Endometrium (tissue), 2 donors: ENCODE results near the gene FAM3C.

Source experiments
- FAIRE-seq: peaks from 2 replicates; lab custom pipeline; 2012; peaks lifted over from hg19 to GRCh38; lab: Jason Lieb, UNC
- donor health status: control.
- donor health status: control.

FAM3C gene

DNA sequence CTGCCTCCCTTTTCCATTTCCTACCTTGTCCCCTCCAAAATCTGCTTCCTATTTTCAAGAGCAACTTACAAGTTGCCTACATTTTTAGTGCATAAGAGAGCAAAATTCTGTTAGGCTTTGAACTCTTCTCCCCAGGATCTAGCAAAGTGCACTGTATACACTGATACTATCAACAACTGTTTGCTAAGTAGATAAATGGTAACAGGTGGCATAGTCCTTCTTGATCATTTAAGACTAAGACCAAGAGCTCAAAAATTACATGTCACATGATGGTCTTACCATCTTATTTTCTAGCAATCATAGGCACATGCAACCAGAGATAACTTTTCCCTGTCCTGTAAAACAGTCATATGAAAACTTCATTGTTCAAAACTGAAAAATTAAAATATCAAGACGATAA, 16.2 kb downstream of the FAM3C start:
- FAIRE-seq = no peak

DNA sequence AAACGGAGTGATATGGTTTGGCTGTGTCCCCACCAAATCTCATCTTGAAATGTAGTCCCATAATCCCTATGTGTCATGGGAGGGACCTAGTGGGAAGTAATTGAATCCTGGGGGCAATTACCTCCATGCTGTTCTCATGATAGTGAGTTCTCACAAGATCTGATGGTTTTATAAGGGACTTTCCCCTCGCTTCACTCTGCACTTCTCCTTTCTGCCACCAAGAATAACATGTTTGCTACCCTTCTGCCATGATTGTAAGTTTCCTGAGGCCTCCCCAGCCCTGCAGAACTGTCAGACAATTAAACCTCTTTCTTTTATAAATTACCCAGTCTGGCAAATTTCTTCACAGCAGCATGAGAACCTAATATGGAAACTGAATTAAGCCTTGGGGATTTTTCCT, 19.1 kb downstream of the FAM3C start:
- no peak for FAIRE-seq

DNA sequence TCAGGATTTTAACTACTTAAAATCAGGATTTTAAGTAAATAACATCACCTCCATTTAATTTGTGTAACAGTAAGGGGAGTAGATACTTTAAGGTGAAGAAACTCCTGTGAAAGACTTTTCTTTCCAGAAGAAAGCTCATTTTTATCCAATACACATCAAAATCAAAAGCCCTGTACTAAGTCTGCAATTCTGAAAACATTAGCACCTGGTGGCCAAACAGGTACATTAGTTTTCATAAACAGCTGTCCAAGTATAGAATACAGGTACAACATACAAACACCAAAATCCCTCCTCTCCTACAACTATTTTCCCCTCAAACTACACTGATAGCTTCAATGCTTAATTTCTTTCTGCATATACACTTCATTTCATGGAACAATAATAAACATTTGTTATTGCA, 22.9 kb downstream of the FAM3C start:
- no peak for FAIRE-seq

DNA sequence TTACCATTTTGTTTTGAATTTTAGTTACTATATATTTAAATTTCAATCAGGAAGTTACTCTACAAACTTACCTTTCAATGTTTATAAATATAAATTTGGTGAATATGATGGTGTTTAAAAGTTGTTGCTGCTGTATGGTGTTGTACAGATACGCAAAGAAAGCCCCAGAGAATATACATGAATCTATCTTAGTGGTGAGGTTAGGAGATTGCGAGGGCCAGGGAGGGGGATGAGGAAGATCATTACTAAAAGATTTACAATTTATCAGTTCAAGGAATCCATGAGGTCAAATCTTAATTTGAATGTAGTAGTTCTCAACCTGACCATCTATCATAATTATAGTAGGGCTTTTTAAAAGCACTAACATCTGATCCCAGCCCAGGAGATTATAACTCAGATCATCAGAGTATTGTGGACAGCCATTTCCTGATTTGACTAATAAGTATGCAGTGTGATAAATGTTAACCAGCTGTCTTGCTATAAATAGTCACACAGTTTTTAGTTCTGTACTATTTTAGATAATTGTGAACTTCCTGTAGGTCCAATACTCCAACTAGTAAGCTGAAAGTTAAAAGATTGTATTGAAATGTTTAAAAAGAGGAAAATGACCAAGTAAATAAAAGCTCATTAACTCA, 23.6 kb downstream of the FAM3C start:
- no peak for FAIRE-seq

DNA sequence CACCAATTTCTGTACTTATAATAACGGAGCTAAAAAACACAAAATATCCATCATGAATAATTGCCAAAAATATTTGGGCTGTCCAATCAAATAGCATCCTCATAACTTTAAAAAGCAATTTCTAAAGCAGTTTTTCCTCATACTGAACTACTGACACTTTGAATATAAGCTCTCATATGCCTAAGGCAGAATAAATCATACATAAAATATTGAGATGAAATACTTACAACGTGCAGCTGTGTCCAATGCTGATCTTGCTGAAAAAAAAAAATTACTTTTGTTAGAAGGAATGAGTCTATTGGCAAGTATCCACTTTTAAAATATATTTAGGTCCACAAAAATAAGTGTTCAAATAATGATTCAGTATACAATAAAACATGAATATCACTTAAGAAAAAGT, 24.2 kb downstream of the FAM3C start:
- FAIRE-seq = no peak

DNA sequence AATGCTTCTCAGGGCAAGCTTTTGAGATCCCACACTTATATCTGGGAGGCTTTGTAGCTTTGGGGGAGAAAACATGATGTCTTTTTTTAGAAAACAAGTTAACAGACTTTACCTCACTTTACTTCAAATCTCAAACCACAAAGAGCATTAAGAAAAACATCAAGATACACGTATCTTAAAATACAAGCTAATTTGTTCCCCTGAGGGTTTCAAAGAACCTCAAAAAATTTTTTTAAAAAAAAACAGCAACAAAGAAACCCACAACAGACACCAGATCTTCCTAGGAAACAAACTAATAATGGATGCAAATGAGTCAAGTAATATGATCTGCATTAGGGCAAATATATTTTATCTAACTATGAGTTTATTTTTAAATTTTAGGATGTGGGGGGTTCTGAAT, 24.7 kb downstream of the FAM3C start:
- no peak for FAIRE-seq

DNA sequence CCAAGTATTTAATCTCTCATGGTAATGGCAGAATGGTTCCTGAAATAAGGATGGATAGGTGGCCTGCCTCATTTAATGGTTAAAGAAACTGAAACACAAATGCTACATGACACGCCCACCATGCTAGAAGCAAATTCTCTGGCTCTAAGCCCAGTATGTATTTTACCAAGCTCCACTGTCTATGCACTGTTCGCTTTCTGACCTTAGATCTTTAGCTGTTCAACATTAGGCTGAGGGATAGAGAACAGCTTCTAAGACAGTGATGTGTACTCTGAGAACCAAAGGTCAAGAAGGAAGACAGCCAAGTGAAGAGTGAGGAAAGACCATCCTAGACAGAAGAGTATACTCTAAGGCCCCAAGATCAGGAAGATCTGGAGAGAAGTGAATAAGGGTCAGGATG, 26.6 kb downstream of the FAM3C start:
- no peak for FAIRE-seq

DNA sequence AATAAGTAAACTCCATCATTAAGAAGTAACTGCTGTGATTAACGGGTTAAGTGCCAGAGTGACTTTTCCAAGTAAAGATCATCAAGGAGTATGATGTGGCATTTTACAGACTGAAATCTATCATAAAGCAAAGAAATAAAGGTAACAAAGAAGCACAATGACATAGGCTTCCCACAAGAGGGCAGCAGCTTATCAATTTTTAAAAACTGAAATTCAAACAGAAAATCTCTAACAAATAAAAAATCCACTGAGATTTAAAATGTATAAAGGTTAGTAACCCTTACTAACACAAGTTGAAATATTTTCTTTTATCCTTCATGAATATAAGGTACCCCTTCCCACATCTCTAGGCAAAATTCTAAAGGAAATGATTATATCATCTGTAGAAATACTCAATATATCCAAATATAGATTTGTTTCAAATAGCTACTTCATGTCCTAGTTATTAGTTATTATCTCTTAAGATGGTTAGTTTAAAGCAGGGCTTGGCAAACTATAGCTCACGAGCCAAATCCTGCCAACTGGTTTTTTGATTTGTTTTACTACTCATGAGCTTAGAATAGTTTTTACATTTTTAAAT, 29.2 kb downstream of the FAM3C start:
- FAIRE-seq = peak; percentile 77

DNA sequence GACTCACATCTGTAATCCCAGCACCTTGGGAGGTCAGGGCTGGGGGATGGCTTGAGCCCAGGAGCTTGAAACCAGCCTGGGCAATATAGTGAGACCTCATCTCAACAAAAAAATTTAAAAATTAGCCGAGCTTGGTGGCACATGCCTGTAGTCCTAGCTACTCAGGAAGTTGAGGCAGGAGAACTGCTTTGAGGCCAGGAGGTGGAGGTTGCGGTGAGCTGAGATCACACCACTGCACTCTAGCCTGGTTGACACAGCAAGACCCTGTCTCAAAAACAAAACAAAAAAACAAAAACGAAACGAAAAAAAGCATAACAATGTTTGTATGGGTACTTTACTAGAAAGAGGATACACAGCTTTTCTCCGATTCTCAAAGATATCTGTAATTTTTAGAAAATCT, 35.5 kb downstream of the FAM3C start:
- no peak for FAIRE-seq

DNA sequence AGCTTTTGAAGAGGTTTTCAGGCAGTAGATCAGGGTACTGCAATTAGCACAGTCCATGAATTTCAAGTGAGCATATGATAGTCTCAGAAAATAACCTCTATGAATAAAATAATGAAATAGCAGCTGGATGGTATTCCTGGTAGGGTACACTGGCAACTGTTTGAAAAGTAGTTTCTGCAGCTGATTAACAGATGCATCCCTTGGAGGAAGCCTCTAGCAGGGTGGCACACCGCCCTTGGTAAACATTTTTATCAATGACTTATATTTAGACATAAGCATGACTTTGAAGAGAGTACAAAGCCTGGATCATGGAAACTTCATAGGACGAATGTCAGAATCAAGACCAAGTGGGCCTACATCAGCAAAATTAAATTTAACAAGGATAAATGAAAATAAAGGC, 40.5 kb downstream of the FAM3C start:
- FAIRE-seq = no peak

DNA sequence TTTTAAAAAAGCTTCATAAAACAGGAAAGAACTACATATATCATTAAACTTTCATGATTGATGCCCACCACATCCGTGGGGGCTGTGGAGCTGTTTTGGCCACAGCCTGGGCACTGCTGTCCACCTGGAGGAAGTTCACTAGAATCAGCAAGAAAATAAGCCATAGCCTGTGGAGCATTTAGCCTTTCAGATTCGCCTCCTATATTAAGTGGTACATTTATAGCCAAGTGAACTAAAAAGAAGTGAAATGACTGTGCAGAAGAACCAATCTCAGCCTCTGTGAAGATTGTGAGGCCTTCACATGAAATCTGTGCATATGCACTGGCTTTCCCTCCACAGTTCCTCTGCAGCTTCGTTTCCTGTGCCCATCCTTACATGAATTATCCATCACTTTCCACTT, 43.8 kb downstream of the FAM3C start:
- no peak for FAIRE-seq

DNA sequence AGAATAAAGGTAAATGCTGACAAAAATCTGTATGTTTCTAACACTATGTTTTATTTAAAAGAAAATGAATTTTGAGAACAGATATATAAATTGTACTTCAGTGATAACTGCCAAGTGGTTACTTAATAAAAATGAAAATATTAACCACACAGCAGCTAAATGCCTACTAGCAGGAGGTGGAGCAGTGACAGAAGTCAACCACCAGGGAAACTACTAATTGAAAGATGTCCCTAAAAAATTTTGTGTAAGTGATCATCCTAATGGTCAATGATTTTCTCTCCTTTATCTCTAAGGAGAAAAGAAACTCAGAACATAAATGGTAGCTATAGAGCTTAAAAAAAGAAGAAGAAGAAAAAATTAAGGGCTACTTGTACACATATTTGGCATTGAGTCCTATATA, 44.4 kb downstream of the FAM3C start:
- FAIRE-seq = no peak

DNA sequence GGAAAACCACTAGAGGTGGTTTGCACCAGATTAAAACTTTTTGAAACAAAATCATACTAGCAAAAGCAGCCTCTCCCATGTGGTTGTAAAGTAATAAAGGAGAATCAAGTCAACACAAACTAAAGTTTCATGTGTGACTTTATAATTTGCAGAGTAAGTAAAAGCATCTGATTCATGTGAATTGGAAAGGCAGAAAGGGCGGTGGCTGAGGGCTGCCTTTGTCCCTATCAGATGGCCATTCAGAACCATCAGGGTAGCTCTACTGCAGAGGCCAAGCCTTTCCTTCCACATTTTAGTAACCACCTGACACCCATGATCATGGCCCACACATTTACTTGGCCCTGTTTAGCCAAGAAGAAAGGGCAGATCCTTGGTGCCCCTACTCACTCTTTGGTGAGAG, 51.6 kb downstream of the FAM3C start:
- no peak for FAIRE-seq

DNA sequence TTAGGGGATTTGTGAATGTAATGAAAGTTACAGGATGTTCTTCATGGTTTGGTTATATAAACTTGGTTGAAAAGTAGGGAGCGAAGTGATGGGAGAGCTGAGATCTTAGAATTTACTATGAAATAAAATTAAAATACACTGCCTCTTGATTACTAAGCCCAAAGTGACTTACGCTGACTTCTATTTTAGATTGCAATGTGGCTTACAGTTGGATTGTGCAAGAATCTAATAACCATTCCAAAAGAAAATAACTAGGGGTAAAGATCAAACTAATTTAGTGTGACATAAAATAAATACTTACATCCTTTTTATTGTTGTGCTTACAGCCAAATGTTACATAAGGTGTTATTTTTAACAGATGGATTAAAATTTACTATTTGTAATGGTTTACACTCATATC, 52.0 kb downstream of the FAM3C start:
- peak; percentile 72 for FAIRE-seq

DNA sequence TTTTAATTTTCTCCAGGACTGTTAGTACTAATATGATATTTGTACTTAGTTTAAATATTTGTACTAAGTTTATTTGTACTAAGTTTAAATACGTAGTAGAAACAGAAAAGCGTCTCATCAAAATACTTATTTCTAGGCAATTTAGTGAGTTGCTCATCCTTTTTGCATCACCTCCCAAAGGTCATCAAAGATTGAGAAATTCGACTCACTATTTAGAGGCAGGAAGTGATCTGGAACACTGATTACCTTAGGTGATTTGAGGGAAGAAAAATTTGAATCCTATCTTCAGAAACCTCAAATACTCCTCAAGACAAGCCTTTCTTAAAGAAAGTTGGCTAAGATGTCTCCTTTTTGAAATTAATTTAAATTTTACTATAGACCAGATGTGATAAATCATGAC, 52.8 kb downstream of the FAM3C start:
- no peak for FAIRE-seq

DNA sequence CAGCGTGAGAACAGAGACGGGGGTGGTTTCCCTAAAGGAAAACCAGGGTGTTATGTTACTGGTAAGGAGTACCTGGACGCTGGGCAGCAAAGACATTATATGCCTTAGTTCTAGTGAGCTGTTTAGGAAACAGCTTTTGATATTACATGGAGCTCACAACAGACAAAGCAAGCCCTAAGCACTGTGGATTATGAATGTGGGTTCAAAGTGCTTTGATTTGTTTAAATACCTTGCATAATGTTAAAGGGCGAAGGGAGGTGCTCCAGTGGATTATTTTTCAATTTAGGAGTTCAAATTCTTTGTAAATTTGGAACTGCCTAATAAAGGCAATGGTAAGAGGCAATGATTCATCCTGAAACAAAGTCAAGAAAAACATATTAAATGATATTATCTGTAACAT, 53.5 kb downstream of the FAM3C start:
- FAIRE-seq = peak; percentile 91

DNA sequence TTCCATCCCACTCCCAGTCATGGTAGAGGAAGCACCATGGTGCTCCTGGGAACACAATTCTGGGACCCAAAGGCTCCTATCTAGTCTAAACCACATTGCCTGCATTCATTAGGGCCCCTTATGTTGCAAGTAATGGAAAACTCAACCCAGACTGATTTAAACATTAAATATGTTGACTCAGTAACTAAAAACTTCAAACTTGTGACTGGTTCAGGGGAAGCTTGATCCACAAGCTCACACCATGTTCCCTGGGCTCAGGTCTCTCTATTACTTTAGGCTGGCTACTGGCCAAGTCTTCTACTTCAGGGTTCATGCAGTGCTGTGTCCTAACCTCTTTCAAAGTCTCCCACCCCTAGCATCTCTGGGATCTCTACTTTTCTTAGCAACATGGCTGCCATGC, 54.2 kb downstream of the FAM3C start:
- no peak for FAIRE-seq

DNA sequence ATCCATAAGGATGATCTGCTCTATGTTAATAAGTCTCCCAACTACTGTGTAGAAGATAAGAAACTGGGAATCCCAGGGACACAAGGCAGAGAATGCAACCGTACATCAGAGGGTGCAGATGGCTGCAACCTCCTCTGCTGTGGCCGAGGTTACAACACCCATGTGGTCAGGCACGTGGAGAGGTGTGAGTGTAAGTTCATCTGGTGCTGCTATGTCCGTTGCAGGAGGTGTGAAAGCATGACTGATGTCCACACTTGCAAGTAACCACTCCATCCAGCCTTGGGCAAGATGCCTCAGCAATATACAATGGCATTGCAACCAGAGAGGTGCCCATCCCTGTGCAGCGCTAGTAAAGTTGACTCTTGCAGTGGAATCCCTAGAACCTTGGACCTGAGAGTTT, 57.0 kb downstream of the FAM3C start:
- FAIRE-seq = no peak

DNA sequence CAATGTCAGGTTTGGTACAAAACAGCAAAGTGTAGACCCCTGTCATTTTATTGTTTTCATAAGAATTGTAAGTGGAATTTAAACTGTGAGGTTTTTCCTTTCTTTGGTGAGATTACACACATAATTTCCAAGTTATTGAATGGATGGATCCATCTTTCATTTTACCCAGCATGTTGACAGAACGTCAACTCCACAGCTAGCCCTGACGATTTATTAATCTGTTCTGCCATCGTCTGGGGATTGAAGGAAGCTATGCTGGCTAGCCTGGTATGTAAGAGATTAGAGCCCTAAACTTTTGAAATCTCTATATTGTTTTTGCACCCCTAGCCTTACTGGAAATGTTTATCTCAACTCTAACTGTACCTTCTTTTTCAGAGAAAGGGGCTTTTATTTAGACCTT, 58.7 kb downstream of the FAM3C start:
- FAIRE-seq = no peak

DNA sequence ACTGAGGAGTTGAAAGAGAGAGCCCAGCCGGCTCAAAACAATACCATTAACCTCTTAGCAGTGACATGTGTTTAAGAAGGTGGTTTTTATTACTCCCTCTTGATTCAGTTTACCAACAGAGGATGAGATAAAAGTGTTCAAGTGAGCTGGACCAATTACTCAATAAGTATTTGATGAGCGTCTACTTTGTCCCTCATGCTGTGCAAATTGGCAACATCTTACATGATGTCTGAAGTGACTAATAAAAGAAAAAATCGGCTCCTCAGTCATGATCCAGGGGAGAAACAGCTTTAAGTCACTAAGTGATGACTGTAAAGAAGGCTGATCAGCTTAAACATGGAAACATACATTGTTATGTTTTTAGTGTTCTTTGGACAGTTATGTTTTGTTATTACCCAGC, 59.5 kb downstream of the FAM3C start:
- FAIRE-seq = no peak

DNA sequence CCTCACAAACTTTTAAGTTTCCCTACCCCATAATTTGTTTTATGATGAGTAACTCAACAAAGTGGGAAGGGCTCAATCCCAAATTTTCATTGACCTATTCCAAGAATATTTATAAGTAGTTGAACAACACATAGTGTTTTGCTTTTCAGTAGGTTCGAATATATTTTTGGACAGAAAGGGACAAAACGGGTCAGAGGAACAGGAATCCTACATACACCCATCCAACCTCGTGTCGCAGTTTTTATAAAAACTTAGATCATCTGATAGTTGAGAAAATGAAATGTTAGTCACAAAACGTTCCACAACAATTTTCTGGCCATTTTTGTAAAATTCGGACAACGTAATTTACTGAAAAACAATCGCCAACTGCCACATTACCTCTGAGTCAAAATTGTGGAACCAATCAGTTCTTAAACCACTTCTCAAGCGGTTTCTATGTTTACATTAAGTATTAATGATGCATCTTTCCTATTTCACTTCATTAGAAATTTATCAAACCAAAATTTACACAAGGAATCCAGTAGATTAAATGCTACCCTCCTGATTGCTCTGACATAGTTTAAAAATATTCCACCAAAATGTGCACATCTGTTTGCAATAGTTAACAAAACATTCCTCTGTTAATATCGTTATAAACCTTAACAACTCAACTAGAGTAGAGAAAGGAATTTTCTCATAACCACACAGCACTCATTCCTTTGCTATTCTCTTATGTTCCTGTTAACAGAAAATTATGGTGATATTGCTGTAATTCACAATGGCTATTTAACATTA, 61.0 kb downstream of the FAM3C start:
- FAIRE-seq = peak; percentile 87

DNA sequence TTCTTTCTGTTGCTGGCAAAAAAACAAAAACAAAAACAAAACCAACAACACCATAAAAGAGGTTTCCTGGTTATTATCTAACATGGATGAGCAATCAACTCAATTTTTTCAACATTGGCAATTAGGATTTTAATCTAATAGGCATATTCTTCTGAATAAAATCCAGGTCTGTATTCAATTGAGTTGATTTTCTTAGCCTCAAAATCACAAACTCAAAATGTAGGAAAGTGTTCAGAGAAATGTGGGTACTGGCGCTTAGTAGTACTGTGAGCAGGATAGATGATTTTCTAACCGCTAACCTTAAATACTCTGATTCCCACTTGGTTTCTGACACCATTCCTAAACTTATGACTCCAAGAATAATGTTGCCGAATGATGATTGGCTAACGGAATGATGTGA, 61.7 kb downstream of the FAM3C start:
- FAIRE-seq = no peak

DNA sequence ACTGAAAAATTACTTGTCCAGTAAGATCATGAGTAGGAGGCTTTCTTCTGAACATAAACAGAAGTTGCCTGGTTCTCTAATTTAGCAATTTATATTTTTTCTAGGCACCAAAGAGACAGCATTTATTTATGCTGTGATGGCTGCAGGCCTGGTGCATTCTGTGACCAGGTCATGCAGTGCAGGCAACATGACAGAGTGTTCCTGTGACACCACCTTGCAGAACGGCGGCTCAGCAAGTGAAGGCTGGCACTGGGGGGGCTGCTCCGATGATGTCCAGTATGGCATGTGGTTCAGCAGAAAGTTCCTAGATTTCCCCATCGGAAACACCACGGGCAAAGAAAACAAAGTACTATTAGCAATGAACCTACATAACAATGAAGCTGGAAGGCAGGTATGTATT, 64.5 kb downstream of the FAM3C start:
- no peak for FAIRE-seq

DNA sequence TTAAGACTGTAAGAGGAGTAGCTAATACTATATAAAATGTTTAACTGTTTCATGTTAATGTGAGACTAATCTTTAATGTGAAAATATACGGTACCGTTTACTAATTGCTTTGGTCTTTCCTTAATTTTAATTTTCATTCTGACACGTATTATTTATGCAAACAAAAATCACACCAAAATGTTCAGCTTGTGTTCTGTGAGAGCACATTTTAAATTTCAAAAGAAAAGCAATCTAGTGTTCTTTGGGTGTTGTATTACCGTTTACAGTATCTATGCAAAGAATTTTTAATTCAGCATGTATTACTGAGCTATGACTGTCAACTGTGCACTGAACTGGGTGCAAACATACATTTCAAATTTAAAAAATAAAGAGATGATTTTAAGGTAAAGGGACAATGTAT, 65.1 kb downstream of the FAM3C start:
- peak; percentile 72 for FAIRE-seq
